CD14-positive monocyte (primary cell): ENCODE results near the gene TMEM45B. TPM values are rescaled to one million over a fixed set of nuclear protein-coding genes. Genes with fewer than 3 reads are reported as not detected.

ENCODE experiments used
- DNase-seq, 3 donors: peaks; one replicate each; pipeline ENCODE4 v3.0.0-alpha.2; 2011 to 2022
- H2AFZ ChIP-seq: 2 replicates; pipeline ENCODE4 v1.6.0; 2012; ENCODE audit warnings: mild to moderate bottlenecking, low read depth, low read length, inconsistent platforms; ENCODE audit not compliant: insufficient read depth, poor library complexity, severe bottlenecking
- H3K27ac ChIP-seq, 2 donors: 1 replicate in 1 of 2; 2 replicates in 1 of 2; pipeline ENCODE4 v1.5.1; 2012 to 2013; ENCODE audit warnings: low read length in 2 of 2, control low read depth in 1 of 2, inconsistent platforms in 1 of 2, low read depth in 1 of 2, mild to moderate bottlenecking in 1 of 2
- H3K27me3 ChIP-seq, 2 donors: one replicate each; pipeline versions ENCODE4 v1.6.0 to v1.6.1; 2011 to 2013; ENCODE audit warnings: low read length in 2 of 2; ENCODE audit not compliant: control insufficient read depth in 2 of 2, insufficient read depth in 2 of 2
- H3K36me3 ChIP-seq, 2 donors: replicated peaks in 1 of 2; 1 replicate in 1 of 2; 2 replicates in 1 of 2; pipeline versions ENCODE4 v1.5.1 to v1.6.1; 2012 to 2013; ENCODE audit warnings: low read length in 2 of 2, control low read depth in 1 of 2, inconsistent platforms in 1 of 2, mild to moderate bottlenecking in 1 of 2; ENCODE audit not compliant: insufficient read depth in 2 of 2, control insufficient read depth in 1 of 2
- H3K4me1 ChIP-seq, 2 donors: 1 replicate in 1 of 2; 2 replicates in 1 of 2; pipeline versions ENCODE4 v1.5.1 to v1.6.1; 2012 to 2013; ENCODE audit warnings: low read length in 2 of 2, control low read depth in 1 of 2, inconsistent platforms in 1 of 2, mild to moderate bottlenecking in 1 of 2, moderate library complexity in 1 of 2; ENCODE audit not compliant: insufficient read depth in 2 of 2, control insufficient read depth in 1 of 2
- H3K4me2 ChIP-seq: replicated peaks from 2 replicates; pipeline ENCODE3; 2012; ENCODE audit warnings: low read length, moderate library complexity, mild to moderate bottlenecking; ENCODE audit not compliant: poor library complexity, severe bottlenecking; ENCODE audit errors: extremely low read depth
- H3K4me3 ChIP-seq, 3 experiments: fragments of 200-600 bp in 1 of 3; sonication (generic) in 1 of 3; replicated peaks in 1 of 3; 1 replicate in 2 of 3; 2 replicates in 1 of 3; pipeline ENCODE4 v1.5.1; 2011 to 2013; ENCODE audit warnings: low read length in 3 of 3, mild to moderate bottlenecking in 3 of 3, control low read depth in 2 of 3, low read depth in 2 of 3, inconsistent platforms in 1 of 3, moderate library complexity in 1 of 3
- H3K79me2 ChIP-seq: 2 replicates; pipeline ENCODE4 v1.6.0; 2012; ENCODE audit warnings: mild to moderate bottlenecking, control low read depth, inconsistent platforms, low read length, moderate library complexity; ENCODE audit not compliant: insufficient read depth
- H3K9ac ChIP-seq: 2 replicates; pipeline ENCODE4 v1.6.0; 2017; ENCODE audit warnings: low read length, mild to moderate bottlenecking; ENCODE audit not compliant: insufficient read depth, poor library complexity, severe bottlenecking
- H3K9me3 ChIP-seq, 2 donors: replicated peaks in 1 of 2; 1 replicate in 1 of 2; 2 replicates in 1 of 2; pipeline versions ENCODE4 v1.5.1 to v1.6.1; 2012 to 2013; ENCODE audit warnings: low read length in 2 of 2, control low read depth in 1 of 2; ENCODE audit not compliant: control insufficient read depth in 1 of 2, insufficient read depth in 1 of 2
- H4K20me1 ChIP-seq: 2 replicates; pipeline ENCODE4 v1.6.0; 2012; ENCODE audit warnings: mild to moderate bottlenecking, low read length, control low read depth, moderate library complexity; ENCODE audit not compliant: insufficient read depth
- H3K27ac Mint-ChIP-seq, 7 donors: one replicate each; pipeline ENCODE4 v1.8.0; 2020; ENCODE audit warnings: mild to moderate bottlenecking in 7 of 7, mixed read lengths in 7 of 7, moderate library complexity in 6 of 7, inconsistent platforms in 2 of 7
- H3K27me3 Mint-ChIP-seq, 3 donors: one replicate each; pipeline ENCODE4 v1.8.0; 2021 to 2022; ENCODE audit warnings: low read depth in 3 of 3, mild to moderate bottlenecking in 3 of 3, mixed read lengths in 3 of 3, moderate library complexity in 3 of 3, inconsistent platforms in 1 of 3
- H3K36me3 Mint-ChIP-seq, 2 donors: one replicate each; pipeline ENCODE4 v1.8.0; 2020; ENCODE audit warnings: mixed read lengths in 2 of 2, inconsistent platforms in 1 of 2, mild to moderate bottlenecking in 1 of 2
- H3K4me1 Mint-ChIP-seq: one replicate; pipeline ENCODE4 v1.8.0; 2020; ENCODE audit warnings: mild to moderate bottlenecking, mixed read lengths
- H3K4me3 Mint-ChIP-seq, 2 donors: one replicate each; pipeline ENCODE4 v1.8.0; 2020; ENCODE audit warnings: mild to moderate bottlenecking in 2 of 2, mixed read lengths in 2 of 2, moderate library complexity in 1 of 2
- H3K9me3 Mint-ChIP-seq, 7 donors: one replicate each; pipeline ENCODE4 v1.8.0; 2020 to 2022; ENCODE audit warnings: mixed read lengths in 7 of 7, mild to moderate bottlenecking in 6 of 7, moderate library complexity in 6 of 7, inconsistent platforms in 2 of 7
- CTCF ChIP-seq: fragments of 200-600 bp; IDR thresholded peaks from one replicate; pipeline ENCODE4 v1.8.0; 2022; ENCODE audit warnings: antibody characterized with exemption, mild to moderate bottlenecking
- WGBS: methylation state at CpG from one replicate; pipeline ENCODE4 v1.1.5; 2013; ENCODE audit warnings: missing lambda C conversion rate; ENCODE audit not compliant: insufficient coverage; 5-methylcytosine and 5-hydroxymethylcytosine counted together
- intact Hi-C, 2 donors: fragments of 100-400 bp; cut with micrococcal nuclease; formaldehyde crosslinking; loops; one replicate each; pipeline versions ENCODE4 v1.15.0 to v1.15.1; 2023
- polyA plus RNA-seq, 3 donors: library from polyadenylated mRNA; depleted of rRNA in 1 of 3; unstranded in 2 of 3; stranded (reverse) in 1 of 3; fragments of 300-500 nt in 2 of 3; fragments of >200 nt in 1 of 3; fragmentation: Illumina TruSeq in 2 of 3; gene quantifications; 1 replicate in 2 of 3; 2 replicates in 1 of 3; pipeline ENCODE4 v1.2.3, GENCODE V29; 2012 to 2021

TMEM45B gene
- polyA plus RNA-seq, 3 donors = 0.24 to 1.7 (median 0.56) TPM

GRCh38 chr11:129813231-129813791 is 2.3 kb upstream of the TMEM45B start:
- H3K27me3 Mint-ChIP-seq = peaks cover 37 to 62% (median 58%) of the 10 kb centered on the region in 3 donors
- Histone ChIP-seq H3K4me1 (peaks cover 23 to 26% of the 10 kb centered on the region in 2 donors), H3K27me3 (peaks cover 10 to 42% of the 10 kb centered on the region in 2 donors), H3K4me2 (no peak overlapping the region), H3K9ac (no peak overlapping the region), H4K20me1 (no peaks in the 10 kb centered on the region), H3K9me3 (peaks cover 15 to 18% of the 10 kb centered on the region in 2 donors), H3K4me3 (no peak overlapping the region), H3K79me2 (no peaks in the 10 kb centered on the region), H3K36me3 (no peaks in the 10 kb centered on the region), H3K27ac (no peak overlapping the region), H2AFZ (no peak overlapping the region)
- no peak overlapping the region for H3K27ac Mint-ChIP-seq
- peak overlapping the region in 1 of 2 donors; percentile 88 for H3K4me3 Mint-ChIP-seq
- intact Hi-C loops = no loop called here
- DNase-seq = no peak
- peaks cover 4 to 12% of the 10 kb centered on the region in 2 donors for H3K36me3 Mint-ChIP-seq
- peaks cover 5 to 30% (median 27%) of the 10 kb centered on the region in 7 donors for H3K9me3 Mint-ChIP-seq
- TF ChIP-seq CTCF = no peak
- H3K4me1 Mint-ChIP-seq = peaks cover 23% of the 10 kb centered on the region
- 93% methylated on average over 10 of the region's 12 CpGs for WGBS

- Mint-ChIP-seq H3K36me3 (peaks cover 4 to 12% of the 10 kb centered on the region in 2 donors), H3K27me3 (peaks cover 37 to 57% (median 56%) of the 10 kb centered on the region in 3 donors), H3K27ac (peak overlapping the region in 1 of 7 donors; percentile 18), H3K4me1 (peaks cover 34% of the 10 kb centered on the region), H3K4me3 (peak overlapping the region in 1 of 2 donors; percentile 88), H3K9me3 (peaks cover 5 to 30% (median 23%) of the 10 kb centered on the region in 7 donors)
- no peak overlapping the region for H3K9ac ChIP-seq
- no peak overlapping the region for H3K27ac ChIP-seq
- no peak overlapping the region for H2AFZ ChIP-seq
- H3K4me1 ChIP-seq = peaks cover 27 to 37% of the 10 kb centered on the region in 2 donors
- TF ChIP-seq CTCF = no peak
- DNase-seq = no peak
- H3K79me2 ChIP-seq = no peaks in the 10 kb centered on the region
- 88% methylated on average over 19 of the region's 24 CpGs for WGBS
- peaks cover 15 to 18% of the 10 kb centered on the region in 2 donors for H3K9me3 ChIP-seq
- intact Hi-C loops = no loop called here
- H3K4me2 ChIP-seq = no peak overlapping the region
- no peaks in the 10 kb centered on the region for H3K36me3 ChIP-seq
- peaks cover 10 to 42% of the 10 kb centered on the region in 2 donors for H3K27me3 ChIP-seq
- no peaks in the 10 kb centered on the region for H4K20me1 ChIP-seq
- no peak overlapping the region for H3K4me3 ChIP-seq
Measured at GRCh38 chr11:129814244-129815014, 1.2 kb upstream of the TMEM45B start.
